ENCODE measurements around the gene CHRNA4. TPM values are rescaled to one million over a fixed set of nuclear protein-coding genes. Genes with fewer than 3 reads are reported as not detected.

Gene CHRNA4
- total and polyA plus RNA-seq, 2 of the 13 experiments (the other 11 are each of a cell fraction or from before 2014, with no cell fraction given): not detected

DNA sequence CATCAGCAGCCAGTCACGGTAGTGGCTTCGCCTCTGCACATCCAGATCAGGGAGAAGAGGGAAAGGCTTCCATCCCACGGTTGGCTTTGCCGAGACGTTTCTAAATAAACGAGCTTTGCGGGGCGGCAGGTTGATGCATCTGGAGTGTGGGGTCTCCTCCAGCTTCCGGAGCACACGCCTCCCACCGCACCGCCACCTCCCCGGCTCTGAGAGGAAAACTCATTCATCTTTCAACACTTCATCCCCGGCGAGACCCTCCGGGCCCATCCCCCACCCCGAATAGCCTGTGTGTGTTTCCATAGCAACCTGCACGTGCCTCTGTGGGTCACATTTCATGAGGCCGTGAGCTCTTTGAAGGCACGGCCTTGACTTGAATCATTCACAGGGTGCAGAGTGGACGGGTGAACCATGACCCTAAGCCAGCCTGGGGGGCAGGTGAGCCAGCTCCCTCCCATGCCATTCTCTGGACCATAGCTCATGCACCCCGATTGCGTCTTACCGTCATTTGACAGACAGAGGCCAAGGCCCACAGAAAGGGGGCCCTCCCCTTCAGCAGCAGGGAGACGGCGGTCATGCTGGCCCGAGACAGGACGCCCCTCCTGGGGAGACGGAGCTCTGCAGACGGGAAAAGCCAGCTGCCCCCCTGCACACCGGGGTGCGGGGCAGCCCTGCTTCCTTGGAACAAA lies 16.2 kb upstream of the CHRNA4 start (continued):
- no peak for TF ChIP-seq JDP2 (CRISPR knock-in tag; IDR thresholded peaks at IDR 0.05; ENCODE audit: borderline replicate concordance)
- no peak for TF ChIP-seq ZNF260 (CRISPR knock-in tag; IDR thresholded peaks at IDR 0.05; ENCODE audit: borderline replicate concordance, low read depth)
- TF ChIP-seq ZNF614 (CRISPR knock-in tag; IDR thresholded peaks at IDR 0.05; ENCODE audit: borderline replicate concordance): no peak
- TF ChIP-seq ZNF430 (CRISPR knock-in tag; IDR thresholded peaks at IDR 0.05): no peak
- TF ChIP-seq, protein P1, sequence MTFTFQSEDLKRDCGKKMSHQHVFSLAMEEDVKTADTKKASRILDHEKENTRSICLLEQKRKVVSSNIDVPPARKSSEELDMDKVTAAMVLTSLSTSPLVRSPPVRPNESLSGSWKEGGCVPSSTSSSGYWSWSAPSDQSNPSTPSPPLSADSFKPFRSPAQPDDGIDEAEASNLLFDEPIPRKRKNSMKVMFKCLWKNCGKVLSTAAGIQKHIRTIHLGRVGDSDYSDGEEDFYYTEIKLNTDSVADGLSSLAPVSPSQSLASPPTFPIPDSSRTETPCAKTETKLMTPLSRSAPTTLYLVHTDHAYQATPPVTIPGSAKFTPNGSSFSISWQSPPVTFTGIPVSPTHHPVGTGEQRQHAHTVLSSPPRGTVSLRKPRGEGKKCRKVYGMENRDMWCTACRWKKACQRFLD (CRISPR knock-in tag; IDR thresholded peaks at IDR 0.05; ENCODE audit: borderline replicate concordance): no peak
- no peak for TF ChIP-seq HNF1A (IDR thresholded peaks at IDR 0.05; ENCODE audit: low read depth)
- TF ChIP-seq HNF1A (CRISPR knock-in tag; IDR thresholded peaks at IDR 0.05; ENCODE audit: borderline replicate concordance): 0 out of 2 replicates have a peak, but pooled peaks have one; percentile 18
- TF ChIP-seq, protein P2, sequence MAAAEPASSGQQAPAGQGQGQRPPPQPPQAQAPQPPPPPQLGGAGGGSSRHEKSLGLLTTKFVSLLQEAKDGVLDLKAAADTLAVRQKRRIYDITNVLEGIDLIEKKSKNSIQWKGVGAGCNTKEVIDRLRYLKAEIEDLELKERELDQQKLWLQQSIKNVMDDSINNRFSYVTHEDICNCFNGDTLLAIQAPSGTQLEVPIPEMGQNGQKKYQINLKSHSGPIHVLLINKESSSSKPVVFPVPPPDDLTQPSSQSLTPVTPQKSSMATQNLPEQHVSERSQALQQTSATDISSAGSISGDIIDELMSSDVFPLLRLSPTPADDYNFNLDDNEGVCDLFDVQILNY (CRISPR knock-in tag; conservative IDR thresholded peaks at IDR 0.05): no peak
- TF ChIP-seq MIER2 (CRISPR knock-in tag; IDR thresholded peaks at IDR 0.05): no peak
- TF ChIP-seq PBX3 (CRISPR knock-in tag; IDR thresholded peaks at IDR 0.05; ENCODE audit: borderline replicate concordance): no peak
- TF ChIP-seq ZNF136 (CRISPR knock-in tag; IDR thresholded peaks at IDR 0.05; ENCODE audit: low read depth): no peak
- TF ChIP-seq ELF3 (CRISPR knock-in tag; IDR thresholded peaks at IDR 0.05): no peak
- no peak for TF ChIP-seq RFXANK (CRISPR knock-in tag; IDR thresholded peaks at IDR 0.05)
- TF ChIP-seq ADNP (CRISPR knock-in tag; IDR thresholded peaks at IDR 0.05): no peak
- TF ChIP-seq CC2D1A (CRISPR knock-in tag; IDR thresholded peaks at IDR 0.05): no peak
